Endodermal cell (in vitro differentiated cells): ENCODE results near the gene ZC2HC1B. TPM values are rescaled to one million over a fixed set of nuclear protein-coding genes. Genes with fewer than 3 reads are reported as not detected.

Source experiments
- DNase-seq: peaks from one replicate; pipeline ENCODE4 v3.0.0-alpha.2; 2017
- H3K27ac ChIP-seq: 2 replicates; pipeline ENCODE4 v1.5.1; 2013; ENCODE audit warnings: mild to moderate bottlenecking, low read depth, low read length, moderate library complexity
- H3K27me3 ChIP-seq: 2 replicates; pipeline ENCODE4 v1.6.1; 2013; ENCODE audit warnings: mild to moderate bottlenecking, low read length, moderate library complexity; ENCODE audit not compliant: insufficient read depth, control insufficient read depth, poor library complexity, severe bottlenecking
- H3K36me3 ChIP-seq: 2 replicates; pipeline ENCODE4 v1.7.0; 2013; ENCODE audit warnings: mild to moderate bottlenecking, low read length, moderate library complexity; ENCODE audit not compliant: control insufficient read depth, insufficient read depth
- H3K4me1 ChIP-seq: one replicate; pipeline ENCODE4 v1.7.0; 2013; ENCODE audit warnings: low read length; ENCODE audit not compliant: control insufficient read depth, insufficient read depth
- H3K4me3 ChIP-seq: 2 replicates; pipeline ENCODE4 v1.5.1; 2013; ENCODE audit warnings: mild to moderate bottlenecking, low read length, moderate library complexity
- H3K9ac ChIP-seq: 2 replicates; pipeline ENCODE4 v1.6.1; 2013; ENCODE audit warnings: mild to moderate bottlenecking, low read length, moderate library complexity; ENCODE audit not compliant: poor library complexity, severe bottlenecking; ENCODE audit errors: extremely low read depth
- H3K9me3 ChIP-seq: 2 replicates; pipeline ENCODE4 v1.6.1; 2013; ENCODE audit warnings: mild to moderate bottlenecking, low read length, moderate library complexity; ENCODE audit not compliant: control insufficient read depth
- H3K27ac Mint-ChIP-seq: 2 replicates; pipeline ENCODE4 v1.8.0; 2020; ENCODE audit warnings: mixed read lengths
- H3K27me3 Mint-ChIP-seq: 2 replicates; pipeline ENCODE4 v1.8.0; 2021; ENCODE audit warnings: mild to moderate bottlenecking, mixed read lengths; ENCODE audit not compliant: insufficient read depth
- H3K36me3 Mint-ChIP-seq: 2 replicates; pipeline ENCODE4 v1.8.0; 2020; ENCODE audit warnings: low read depth, mixed read lengths
- H3K4me1 Mint-ChIP-seq: 2 replicates; pipeline ENCODE4 v1.8.0; 2020; ENCODE audit warnings: mixed read lengths
- H3K4me3 Mint-ChIP-seq: 2 replicates; pipeline ENCODE4 v1.8.0; 2020; ENCODE audit warnings: mild to moderate bottlenecking, moderate library complexity, mixed read lengths
- H3K9me3 Mint-ChIP-seq: 2 replicates; pipeline ENCODE4 v1.8.0; 2020; ENCODE audit warnings: mild to moderate bottlenecking, mixed read lengths
- WGBS, 2 experiments: methylation state at CpG; one replicate each; pipeline versions ENCODE4 v1.1.5 to v1.1.7; 2013; ENCODE audit warnings: missing lambda C conversion rate in 2 of 2, mixed read lengths in 1 of 2; ENCODE audit not compliant: insufficient coverage in 1 of 2, insufficient read length in 1 of 2; 5-methylcytosine and 5-hydroxymethylcytosine counted together
- total RNA-seq, 2 donors: library from RNA; stranded (reverse); fragmentation: NEBNext Ultra II Directional in 1 of 2; extraction: Animal tissue kit (Norgen Biotek cat#: 25700) in 1 of 2; gene quantifications; 2 replicates in 1 of 2; 3 replicates in 1 of 2; pipeline ENCODE4 v1.2.1, GENCODE V29; 2021
- TF ChIP-seq, protein P1 (sequence below): fragments of 200-600 bp; sonication (generic); conservative IDR thresholded peaks from 2 replicates; pipeline ENCODE4 v1.5.0; 2021; ENCODE audit warnings: antibody characterized with exemption, mild to moderate bottlenecking

The ZC2HC1B gene
- total RNA-seq, 2 donors from 2014 or later, result not detected

DNA sequence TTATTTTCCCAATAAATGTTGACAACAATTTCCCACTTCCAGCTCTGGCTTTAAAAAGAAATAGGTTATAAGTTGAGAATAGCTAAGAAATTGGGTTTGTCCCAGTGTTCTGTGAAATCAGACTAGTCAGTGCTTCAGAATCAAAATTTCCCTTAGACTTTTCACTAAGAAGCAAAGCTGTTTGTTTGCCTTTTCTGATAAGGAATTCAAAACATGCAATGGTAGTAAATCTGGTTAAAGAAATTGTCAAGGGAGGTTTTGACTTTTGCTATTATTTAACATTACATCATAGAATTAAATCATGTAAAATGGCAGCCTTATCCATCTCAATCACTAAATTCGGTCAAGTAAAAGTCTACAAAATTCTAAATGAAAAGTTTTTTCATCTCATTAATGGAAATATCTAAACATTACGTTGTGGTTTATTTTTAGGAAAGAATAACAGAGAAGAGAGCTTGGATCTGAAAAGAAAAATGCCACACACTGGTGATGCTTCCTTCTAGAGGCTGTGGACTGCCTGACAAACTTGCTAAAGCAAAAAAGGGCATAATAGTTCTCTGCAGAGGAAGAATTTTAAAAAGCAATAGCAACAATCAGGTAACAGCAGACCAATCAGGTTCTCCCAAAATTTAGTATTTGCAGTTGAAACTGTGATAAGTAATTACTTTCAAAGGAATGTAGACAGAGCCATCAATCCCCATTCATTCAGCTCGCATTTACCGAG lies 107.4 kb downstream of the ZC2HC1B start:
- H3K9ac ChIP-seq, result no peak overlapping the region
- H3K27ac Mint-ChIP-seq, result no peak overlapping the region
- no peak overlapping the region for H3K4me3 Mint-ChIP-seq
- H3K36me3 Mint-ChIP-seq, result no peaks in the 10 kb centered on the region
- TF ChIP-seq, protein P1, sequence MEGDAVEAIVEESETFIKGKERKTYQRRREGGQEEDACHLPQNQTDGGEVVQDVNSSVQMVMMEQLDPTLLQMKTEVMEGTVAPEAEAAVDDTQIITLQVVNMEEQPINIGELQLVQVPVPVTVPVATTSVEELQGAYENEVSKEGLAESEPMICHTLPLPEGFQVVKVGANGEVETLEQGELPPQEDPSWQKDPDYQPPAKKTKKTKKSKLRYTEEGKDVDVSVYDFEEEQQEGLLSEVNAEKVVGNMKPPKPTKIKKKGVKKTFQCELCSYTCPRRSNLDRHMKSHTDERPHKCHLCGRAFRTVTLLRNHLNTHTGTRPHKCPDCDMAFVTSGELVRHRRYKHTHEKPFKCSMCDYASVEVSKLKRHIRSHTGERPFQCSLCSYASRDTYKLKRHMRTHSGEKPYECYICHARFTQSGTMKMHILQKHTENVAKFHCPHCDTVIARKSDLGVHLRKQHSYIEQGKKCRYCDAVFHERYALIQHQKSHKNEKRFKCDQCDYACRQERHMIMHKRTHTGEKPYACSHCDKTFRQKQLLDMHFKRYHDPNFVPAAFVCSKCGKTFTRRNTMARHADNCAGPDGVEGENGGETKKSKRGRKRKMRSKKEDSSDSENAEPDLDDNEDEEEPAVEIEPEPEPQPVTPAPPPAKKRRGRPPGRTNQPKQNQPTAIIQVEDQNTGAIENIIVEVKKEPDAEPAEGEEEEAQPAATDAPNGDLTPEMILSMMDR, result no peak
- H3K27ac ChIP-seq, result peak overlapping the region; percentile 98
- H3K4me3 ChIP-seq, result no peak overlapping the region
- peaks cover 71% of the 10 kb centered on the region for H3K27me3 ChIP-seq
- H3K4me1 Mint-ChIP-seq, result peaks cover 42% of the 10 kb centered on the region
- 38% methylated on average over 4 of the region's 4 CpGs; no CpG with 5 or more reads in 1 of the 2 experiments for WGBS, 2 experiments
- H3K4me1 ChIP-seq, result peaks cover 33% of the 10 kb centered on the region
- H3K9me3 Mint-ChIP-seq, result no peaks in the 10 kb centered on the region
- no peak for DNase-seq
- peaks cover 81% of the 10 kb centered on the region for H3K27me3 Mint-ChIP-seq
- H3K36me3 ChIP-seq, result no peaks in the 10 kb centered on the region
- no peaks in the 10 kb centered on the region for H3K9me3 ChIP-seq

DNA sequence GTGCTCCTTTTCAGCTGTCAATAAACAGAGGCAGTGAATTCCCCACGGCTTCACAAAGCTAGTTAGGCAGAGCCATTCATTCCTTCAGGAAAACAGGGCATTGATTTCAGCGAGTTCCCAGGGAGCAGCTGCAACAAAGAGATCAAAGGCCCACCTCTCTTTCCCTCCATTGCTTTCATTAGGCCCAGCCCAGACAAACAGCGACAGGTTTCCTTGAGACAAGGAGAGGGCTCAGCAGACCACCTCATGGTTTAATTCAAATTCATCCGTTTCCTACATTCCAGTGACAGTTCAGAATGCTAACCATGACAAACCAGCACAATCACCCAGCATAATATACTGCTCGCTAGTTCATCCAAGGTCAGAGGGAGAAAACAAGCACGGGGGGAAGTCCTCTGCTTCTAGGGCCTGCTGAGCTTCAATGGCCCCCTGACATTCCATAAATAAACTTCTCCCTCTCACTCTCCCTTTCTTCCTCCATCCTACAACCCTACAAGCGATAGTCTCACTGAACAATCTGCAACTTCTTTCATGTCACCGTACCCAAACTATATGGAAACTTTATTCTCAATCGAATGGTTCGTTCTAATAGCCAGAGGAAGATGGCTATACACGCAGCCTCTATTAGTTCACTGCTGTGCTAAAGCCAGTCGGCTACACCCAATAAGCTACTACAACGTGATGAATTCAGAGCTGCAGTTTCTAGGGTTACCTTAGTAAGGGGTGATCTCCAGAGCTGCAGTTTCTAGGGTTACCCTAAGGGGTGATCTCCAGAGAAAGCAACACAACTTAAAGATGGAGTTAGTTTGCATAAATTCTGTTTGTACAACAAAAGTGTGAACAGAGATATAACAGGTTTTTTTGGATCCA lies 109.1 kb downstream of the ZC2HC1B start:
- peaks cover 72% of the 10 kb centered on the region for H3K27me3 Mint-ChIP-seq
- H3K36me3 ChIP-seq, result no peaks in the 10 kb centered on the region
- WGBS, 2 experiments, result 7 to 12% methylated on average over 10 to 13 of the region's 13 CpGs
- H3K4me3 Mint-ChIP-seq, result peak overlapping the region; percentile 19
- H3K9me3 ChIP-seq, result no peaks in the 10 kb centered on the region
- peaks cover 33% of the 10 kb centered on the region for H3K4me1 ChIP-seq
- H3K27ac Mint-ChIP-seq, result peak overlapping the region; percentile 77
- peaks cover 45% of the 10 kb centered on the region for H3K4me1 Mint-ChIP-seq
- peaks cover 54% of the 10 kb centered on the region for H3K27me3 ChIP-seq
- no peak overlapping the region for H3K9ac ChIP-seq
- peak overlapping the region; percentile 41 for H3K4me3 ChIP-seq
- no peaks in the 10 kb centered on the region for H3K9me3 Mint-ChIP-seq
- H3K27ac ChIP-seq, result peak overlapping the region; percentile 98
- TF ChIP-seq, protein P1, result no peak
- H3K36me3 Mint-ChIP-seq, result no peaks in the 10 kb centered on the region
- peak; percentile 89 for DNase-seq

DNA sequence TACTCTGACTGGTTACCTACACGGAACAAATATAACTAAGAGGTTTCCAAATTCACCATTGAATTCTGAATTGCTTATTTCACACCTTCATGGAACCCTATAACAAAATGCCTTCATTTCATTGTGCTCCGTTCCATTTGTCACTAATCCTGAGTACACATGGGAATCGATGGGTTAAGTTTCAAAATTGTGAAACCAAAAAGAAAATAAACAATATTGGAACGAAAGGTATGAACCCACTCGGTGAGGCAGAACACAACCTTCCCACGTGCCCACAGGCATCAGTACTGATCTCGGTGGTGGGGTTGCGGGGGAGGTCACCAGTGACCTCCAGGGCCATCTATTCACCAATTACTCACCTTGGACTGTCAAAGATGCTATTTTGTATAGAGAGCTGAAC lies 109.8 kb downstream of the ZC2HC1B start:
- no peak for DNase-seq
- Mint-ChIP-seq H3K4me1 (peaks cover 42% of the 10 kb centered on the region), H3K9me3 (no peaks in the 10 kb centered on the region), H3K4me3 (no peak overlapping the region), H3K27ac (no peak overlapping the region), H3K36me3 (no peaks in the 10 kb centered on the region), H3K27me3 (peaks cover 72% of the 10 kb centered on the region)
- Histone ChIP-seq H3K4me1 (peaks cover 33% of the 10 kb centered on the region), H3K27ac (peak overlapping the region; percentile 98), H3K4me3 (no peak overlapping the region), H3K27me3 (peaks cover 47% of the 10 kb centered on the region), H3K9me3 (no peaks in the 10 kb centered on the region), H3K9ac (no peak overlapping the region), H3K36me3 (no peaks in the 10 kb centered on the region)
- 80 to 83% methylated on average over 2 to 6 of the region's 8 CpGs for WGBS, 2 experiments
- TF ChIP-seq, protein P1, result no peak
